OCI-LY1 (cell line): ENCODE results near the gene PDAP1.

Experiments used
- CTCF ChIP-seq: fragments of 200-600 bp; sonication (generic), shearing (Covaris generic); IDR thresholded peaks from 2 replicates; pipeline ENCODE4 v1.5.1; 2017; ENCODE audit warnings: mild to moderate bottlenecking, antibody characterized with exemption, low read length, moderate library complexity, mixed read lengths
- EZH2 ChIP-seq: fragments of 200-600 bp; sonication (generic), shearing (Covaris generic); IDR thresholded peaks from 2 replicates; pipeline ENCODE4 v1.8.0; 2017; ENCODE audit warnings: borderline replicate concordance, mixed run types, mild to moderate bottlenecking, antibody characterized with exemption, low read length, moderate library complexity, mixed read lengths

- TF ChIP-seq CTCF (no peak), EZH2 (no peak)
These were observed 35.9 kb downstream of the PDAP1 start for GRCh38 chr7:99372275-99373090.
